Stimulated activated naive CD8-positive, alpha-beta T cell treated with anti-CD3 and anti-CD28 coated beads, Interleukin-15, Interleukin-2, amounts not matched to agents 100 ng/mL and 50 ng/mL, for 24 hours (primary cell): Measurements from ENCODE around the gene LRFN3.

Experiments used
- H3K27ac Mint-ChIP-seq: one replicate; pipeline ENCODE4 v1.8.0; 2021; ENCODE audit warnings: mild to moderate bottlenecking, mixed read lengths
- H3K27me3 Mint-ChIP-seq: one replicate; pipeline ENCODE4 v1.8.0; 2021; ENCODE audit warnings: mixed read lengths
- H3K36me3 Mint-ChIP-seq: one replicate; pipeline ENCODE4 v1.8.0; 2021; ENCODE audit warnings: low read depth, mixed read lengths
- H3K4me1 Mint-ChIP-seq: one replicate; pipeline ENCODE4 v1.8.0; 2021; ENCODE audit warnings: low read depth, mixed read lengths
- H3K4me3 Mint-ChIP-seq: one replicate; pipeline ENCODE4 v1.8.0; 2021; ENCODE audit warnings: mild to moderate bottlenecking, mixed read lengths
- H3K9me3 Mint-ChIP-seq: one replicate; pipeline ENCODE4 v1.8.0; 2021; ENCODE audit warnings: mixed read lengths

LRFN3 gene

GRCh38 chr19:35991731-35992450 lies 55.7 kb downstream of the LRFN3 start:
- Mint-ChIP-seq H3K27ac (no peak overlapping the region), H3K36me3 (peaks cover 9% of the 10 kb centered on the region), H3K4me3 (no peak overlapping the region), H3K27me3 (peaks cover 16% of the 10 kb centered on the region), H3K9me3 (no peaks in the 10 kb centered on the region), H3K4me1 (peaks cover 22% of the 10 kb centered on the region)

- Mint-ChIP-seq H3K27me3 (peaks cover 10% of the 10 kb centered on the region), H3K4me1 (peaks cover 30% of the 10 kb centered on the region), H3K36me3 (peaks cover 17% of the 10 kb centered on the region), H3K9me3 (no peaks in the 10 kb centered on the region), H3K27ac (no peak overlapping the region), H3K4me3 (no peak overlapping the region)
Observed at GRCh38 chr19:35992907-35993765, 57.0 kb downstream of the LRFN3 start.

- peaks cover 30% of the 10 kb centered on the region for H3K4me1 Mint-ChIP-seq
- H3K27ac Mint-ChIP-seq: peak overlapping the region; percentile 65
Observed at GRCh38 chr19:35993923-35994598, 57.9 kb downstream of the LRFN3 start.

More at GRCh38 chr19:35993923-35994598, 57.9 kb downstream of the LRFN3 start:
- H3K9me3 Mint-ChIP-seq: no peaks in the 10 kb centered on the region
- H3K36me3 Mint-ChIP-seq: peaks cover 17% of the 10 kb centered on the region
- peak overlapping the region; percentile 88 for H3K4me3 Mint-ChIP-seq
- peaks cover under 1% of the 10 kb centered on the region for H3K27me3 Mint-ChIP-seq
